Lower lobe of right lung (tissue), 2 donors: Measurements from ENCODE around the gene ATP4B. TPM values are rescaled to one million over a fixed set of nuclear protein-coding genes. Genes with fewer than 3 reads are reported as not detected.

Experiments used
- ATAC-seq, 2 donors: fragments of 200-7000 bp; cut with Tn5 transposase; one replicate each; pipeline ENCODE4 v1.9.1; 2020 to 2022; ENCODE audit warnings: mild to moderate bottlenecking in 2 of 2, moderate library complexity in 2 of 2
- DNase-seq: peaks from one replicate; pipeline ENCODE4 v3.0.0-alpha.2; 2020
- H3K27ac ChIP-seq: fragments of 200-600 bp; one replicate; pipeline ENCODE4 v1.8.0; 2022
- H3K27me3 ChIP-seq: fragments of 200-600 bp; one replicate; pipeline ENCODE4 v1.8.0; 2022; ENCODE audit warnings: low read depth
- H3K36me3 ChIP-seq: fragments of 200-600 bp; one replicate; pipeline ENCODE4 v1.8.0; 2022; ENCODE audit warnings: mild to moderate bottlenecking
- H3K4me1 ChIP-seq: fragments of 200-600 bp; one replicate; pipeline ENCODE4 v1.8.0; 2022
- H3K4me3 ChIP-seq: fragments of 200-600 bp; one replicate; pipeline ENCODE4 v1.8.0; 2022; ENCODE audit warnings: mild to moderate bottlenecking
- H3K9me3 ChIP-seq: fragments of 200-600 bp; one replicate; pipeline ENCODE4 v1.8.0; 2022
- CTCF ChIP-seq: fragments of 200-600 bp; IDR thresholded peaks from one replicate; pipeline ENCODE4 v1.8.0; 2022; ENCODE audit warnings: antibody characterized with exemption, mild to moderate bottlenecking
- intact Hi-C: fragments of 100-400 bp; cut with DNase I; formaldehyde crosslinking; loops from one replicate; pipeline ENCODE4 v1.11.0; 2022
- total RNA-seq: library from RNA; stranded (reverse); fragmentation: NEBNext Ultra II Directional; extraction: Animal tissue kit (Norgen Biotek cat#: 25700); gene quantifications from one replicate; pipeline ENCODE4 v1.2.1, GENCODE V29; 2021
- donor health status: DM: no; HTN: yes; CAD: no; lungs with severe emphysema.

Gene ATP4B
- total RNA-seq, 1 donor from 2014 or later = not detected

GRCh38 chr13:113651511-113652403 is 6.2 kb downstream of the ATP4B start:
- H3K36me3 ChIP-seq = no peaks in the 10 kb centered on the region
- H3K4me1 ChIP-seq = peaks cover 13% of the 10 kb centered on the region
- no peak overlapping the region for H3K4me3 ChIP-seq
- ATAC-seq (no peak), DNase-seq (peak; percentile 48)
- no peak for TF ChIP-seq CTCF
- H3K27ac ChIP-seq = no peak overlapping the region
- no peaks in the 10 kb centered on the region for H3K27me3 ChIP-seq
- intact Hi-C loops = no loop called here
- H3K9me3 ChIP-seq = no peaks in the 10 kb centered on the region

GRCh38 chr13:113650731-113651148 is 7.3 kb downstream of the ATP4B start:
- H3K27ac ChIP-seq = no peak overlapping the region
- ATAC-seq = no peak
- intact Hi-C loops = no loop called here

GRCh38 chr13:113650275-113650674 is 7.7 kb downstream of the ATP4B start:
- intact Hi-C loops = no loop called here
- Histone ChIP-seq H3K4me3 (no peak overlapping the region), H3K27me3 (no peaks in the 10 kb centered on the region), H3K36me3 (no peaks in the 10 kb centered on the region), H3K27ac (no peak overlapping the region), H3K4me1 (peaks cover 21% of the 10 kb centered on the region), H3K9me3 (no peaks in the 10 kb centered on the region)
- TF ChIP-seq CTCF = no peak
- ATAC-seq (peak; percentile 52 to 53), DNase-seq (peak; percentile 65)

More at GRCh38 chr13:113650731-113651148, 7.3 kb downstream of the ATP4B start:
- no peaks in the 10 kb centered on the region for H3K9me3 ChIP-seq
- no peak for TF ChIP-seq CTCF
- no peak overlapping the region for H3K4me3 ChIP-seq
- no peaks in the 10 kb centered on the region for H3K27me3 ChIP-seq
- peak; percentile 44 for DNase-seq
- peaks cover 18% of the 10 kb centered on the region for H3K4me1 ChIP-seq
- no peaks in the 10 kb centered on the region for H3K36me3 ChIP-seq

- H3K36me3 ChIP-seq = no peaks in the 10 kb centered on the region
- peaks cover 21% of the 10 kb centered on the region for H3K4me1 ChIP-seq
- no peaks in the 10 kb centered on the region for H3K9me3 ChIP-seq
- H3K27me3 ChIP-seq = no peaks in the 10 kb centered on the region
- ATAC-seq (no peak), DNase-seq (peak; percentile 30)
- H3K4me3 ChIP-seq = no peak overlapping the region
- no peak for TF ChIP-seq CTCF
- no peak overlapping the region for H3K27ac ChIP-seq
- intact Hi-C loops = no loop called here
These were observed 8.8 kb downstream of the ATP4B start for GRCh38 chr13:113649212-113649611.

- H3K9me3 ChIP-seq = no peaks in the 10 kb centered on the region
- peak overlapping the region; percentile 36 for H3K4me3 ChIP-seq
- H3K36me3 ChIP-seq = no peaks in the 10 kb centered on the region
- intact Hi-C loops = no loop called here
- ATAC-seq = no peak
- peaks cover 21% of the 10 kb centered on the region for H3K4me1 ChIP-seq
- H3K27me3 ChIP-seq = no peaks in the 10 kb centered on the region
- no peak for TF ChIP-seq CTCF
- DNase-seq = peak; percentile 36
- peak overlapping the region; percentile 84 for H3K27ac ChIP-seq
These were observed 9.8 kb downstream of the ATP4B start for GRCh38 chr13:113648216-113648610.
